HG03064 (cell line): ENCODE results near the gene CDHR2.

ENCODE experiments used
- ATAC-seq: cut with Tn5 transposase; IDR thresholded peaks from one replicate; pipeline ENCODE4 v1.9.1; 2021; ENCODE audit warnings: low read depth; ENCODE audit not compliant: unreplicated experiment

The CDHR2 gene

GRCh38 chr5:176527246-176528222 is 21.6 kb upstream of the CDHR2 start:
- no peak for ATAC-seq

GRCh38 chr5:176528301-176528700 is 20.8 kb upstream of the CDHR2 start:
- no peak for ATAC-seq

DNA sequence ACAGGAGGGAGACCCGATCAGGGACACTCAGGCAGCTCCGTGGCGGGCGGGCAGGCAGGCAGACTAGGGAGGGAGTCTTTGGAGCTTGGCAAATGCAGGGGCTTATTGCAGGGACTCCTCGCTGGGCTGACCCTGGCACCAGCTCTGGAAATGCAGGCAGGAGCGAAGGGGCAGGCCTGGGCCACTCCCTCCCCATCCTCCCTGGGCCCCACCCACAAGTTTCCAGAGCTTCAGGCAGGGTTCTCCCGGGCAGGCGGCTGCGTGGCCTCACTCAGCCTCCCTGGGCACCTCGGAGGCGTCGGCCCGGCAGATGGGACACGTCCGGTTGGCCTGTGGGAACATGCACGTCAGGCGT is 20.4 kb upstream of the CDHR2 start:
- no peak for ATAC-seq

GRCh38 chr5:176529116-176529740 is 19.9 kb upstream of the CDHR2 start:
- ATAC-seq: no peak

GRCh38 chr5:176529741-176530141 is 19.4 kb upstream of the CDHR2 start:
- peak; percentile 37 for ATAC-seq

- ATAC-seq: no peak
These were observed 18.7 kb upstream of the CDHR2 start for GRCh38 chr5:176530393-176530982.

DNA sequence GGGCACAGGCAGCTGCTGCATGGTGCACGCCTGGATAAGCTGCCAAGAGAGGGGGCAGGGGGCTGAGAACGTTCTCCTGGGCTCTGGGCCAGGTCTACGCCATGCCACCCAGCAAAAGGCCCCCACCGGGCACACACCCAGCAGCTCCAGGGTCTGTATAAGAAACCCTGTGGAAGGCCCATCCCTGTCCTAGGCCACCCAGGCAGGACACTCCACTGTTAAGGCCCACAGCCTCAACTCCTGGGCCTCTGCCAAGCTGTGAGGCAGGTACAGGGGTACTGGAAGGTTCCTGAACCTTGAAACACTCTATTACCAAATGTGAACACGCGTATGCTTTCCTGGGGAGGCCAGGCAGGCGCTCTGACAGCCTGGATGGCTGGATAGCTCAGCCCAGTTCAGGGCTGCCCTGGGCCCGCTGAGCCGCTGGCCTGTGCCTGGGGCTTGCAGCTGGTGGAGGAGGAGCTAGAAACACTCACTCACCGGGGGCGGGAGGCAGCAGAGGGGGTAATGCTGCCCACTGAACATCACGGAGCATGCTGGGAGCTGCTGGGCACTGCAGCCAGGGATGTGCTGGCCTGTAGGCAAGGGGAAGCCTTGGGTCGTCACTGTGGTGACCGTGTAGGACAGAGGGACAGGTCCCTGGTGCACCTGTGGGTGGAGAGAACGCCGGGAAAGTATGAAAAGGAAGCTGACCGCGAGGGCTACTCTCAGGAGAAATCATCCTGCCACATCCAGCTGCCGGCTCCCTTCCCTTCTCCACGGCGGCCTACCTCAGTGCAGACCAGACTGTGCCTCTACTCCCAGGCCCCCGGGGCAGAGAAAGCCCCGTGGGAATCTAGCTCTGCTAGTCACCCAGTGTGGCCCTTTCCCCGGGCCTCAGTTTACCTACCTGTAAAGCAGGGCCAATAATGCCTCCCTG is 17.9 kb upstream of the CDHR2 start:
- ATAC-seq: no peak

DNA sequence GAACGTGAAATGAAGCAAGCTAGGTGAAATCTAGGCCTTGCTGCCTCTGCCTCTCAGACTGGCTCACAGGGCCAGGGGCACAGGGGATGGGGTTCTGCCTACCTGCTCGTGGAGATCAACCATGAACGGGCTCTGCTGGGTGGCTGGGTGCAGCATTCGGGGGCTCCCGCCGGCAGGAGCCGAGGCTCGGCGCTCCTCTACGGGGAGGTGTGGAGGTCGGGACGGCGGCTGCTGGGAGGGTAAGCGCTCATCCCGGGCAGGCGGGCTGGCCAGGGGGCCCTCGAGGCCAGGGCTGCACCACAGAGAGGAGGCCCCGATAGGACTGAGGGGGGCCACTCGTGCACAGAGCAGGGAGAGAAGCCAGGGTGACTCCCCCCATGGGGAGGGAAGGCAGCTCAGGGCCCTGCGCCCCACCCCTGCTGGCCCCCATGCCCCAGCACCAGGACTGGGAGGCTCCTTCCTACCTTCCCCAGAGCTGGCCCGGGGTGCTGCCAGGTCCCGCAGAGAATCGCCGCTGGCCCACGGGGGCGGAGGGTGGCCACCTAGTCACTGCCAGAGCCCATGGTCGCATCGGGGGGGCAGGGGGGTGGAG is 17.1 kb upstream of the CDHR2 start:
- no peak for ATAC-seq

GRCh38 chr5:176532795-176533194 is 16.3 kb upstream of the CDHR2 start:
- no peak for ATAC-seq

GRCh38 chr5:176533390-176533789 is 15.8 kb upstream of the CDHR2 start:
- ATAC-seq: no peak

DNA sequence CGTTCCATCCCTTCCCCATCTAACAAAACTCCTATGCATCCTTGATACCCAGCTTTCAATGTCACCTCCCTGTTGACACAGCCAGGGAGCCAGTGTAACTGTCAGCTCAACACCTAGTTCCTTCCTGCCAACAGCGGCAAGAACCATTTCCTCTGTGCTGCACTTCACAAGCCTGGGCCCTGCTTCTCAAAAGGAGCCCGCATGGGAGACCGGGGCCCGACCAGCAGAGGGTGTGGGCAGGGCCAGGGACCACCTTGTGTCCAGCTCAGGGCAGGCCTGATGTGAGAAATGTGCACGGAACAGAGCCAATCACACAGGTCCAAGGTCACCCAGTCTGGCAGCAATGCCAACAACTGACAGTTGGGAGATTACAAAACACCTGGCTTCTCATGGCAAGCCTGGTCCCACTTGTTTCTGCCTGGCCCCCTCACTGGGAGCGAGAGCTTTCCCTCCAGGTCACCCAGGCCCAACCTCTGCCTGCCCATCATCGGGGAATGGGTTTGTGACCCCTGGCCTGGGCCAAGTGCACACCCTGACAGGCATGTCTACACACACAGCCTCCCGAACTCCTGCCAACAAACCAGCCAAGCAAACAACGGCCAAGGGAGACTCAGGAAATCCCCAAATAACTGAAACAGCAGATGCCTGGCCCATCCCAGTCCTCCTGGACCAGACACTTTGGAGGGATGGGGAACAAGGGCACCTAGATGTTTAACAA is 15.1 kb upstream of the CDHR2 start:
- no peak for ATAC-seq

- ATAC-seq: no peak
These were observed 14.5 kb upstream of the CDHR2 start for GRCh38 chr5:176534640-176535039.

DNA sequence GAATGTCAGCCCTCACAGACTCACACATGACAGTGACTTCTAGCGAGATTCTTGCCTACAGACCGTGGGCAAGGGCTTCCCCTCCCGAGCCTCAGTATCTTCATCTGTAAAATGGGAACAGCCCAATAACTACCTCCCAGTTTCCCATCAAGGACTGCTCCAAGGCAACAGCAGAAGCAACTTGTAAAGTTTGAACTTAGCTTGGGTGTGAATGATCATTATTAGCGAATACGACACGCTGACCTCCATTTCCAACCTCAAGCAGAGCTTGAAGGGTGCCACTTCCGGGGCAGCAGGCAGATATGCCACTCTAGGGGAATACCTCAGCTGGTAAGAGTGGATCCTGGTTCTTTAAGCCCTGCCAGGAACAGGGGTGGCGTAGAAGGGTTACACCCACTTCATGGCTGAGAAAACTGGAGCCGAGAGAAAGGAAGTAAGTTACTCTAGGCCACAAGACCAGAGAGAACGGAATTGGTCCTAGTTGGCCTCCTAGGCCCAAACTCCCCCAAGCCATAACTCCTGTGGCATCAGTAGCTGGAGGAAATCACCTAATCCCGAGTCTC is 14.0 kb upstream of the CDHR2 start:
- no peak for ATAC-seq

- ATAC-seq: no peak
These were observed 13.4 kb upstream of the CDHR2 start for GRCh38 chr5:176535664-176536131.

DNA sequence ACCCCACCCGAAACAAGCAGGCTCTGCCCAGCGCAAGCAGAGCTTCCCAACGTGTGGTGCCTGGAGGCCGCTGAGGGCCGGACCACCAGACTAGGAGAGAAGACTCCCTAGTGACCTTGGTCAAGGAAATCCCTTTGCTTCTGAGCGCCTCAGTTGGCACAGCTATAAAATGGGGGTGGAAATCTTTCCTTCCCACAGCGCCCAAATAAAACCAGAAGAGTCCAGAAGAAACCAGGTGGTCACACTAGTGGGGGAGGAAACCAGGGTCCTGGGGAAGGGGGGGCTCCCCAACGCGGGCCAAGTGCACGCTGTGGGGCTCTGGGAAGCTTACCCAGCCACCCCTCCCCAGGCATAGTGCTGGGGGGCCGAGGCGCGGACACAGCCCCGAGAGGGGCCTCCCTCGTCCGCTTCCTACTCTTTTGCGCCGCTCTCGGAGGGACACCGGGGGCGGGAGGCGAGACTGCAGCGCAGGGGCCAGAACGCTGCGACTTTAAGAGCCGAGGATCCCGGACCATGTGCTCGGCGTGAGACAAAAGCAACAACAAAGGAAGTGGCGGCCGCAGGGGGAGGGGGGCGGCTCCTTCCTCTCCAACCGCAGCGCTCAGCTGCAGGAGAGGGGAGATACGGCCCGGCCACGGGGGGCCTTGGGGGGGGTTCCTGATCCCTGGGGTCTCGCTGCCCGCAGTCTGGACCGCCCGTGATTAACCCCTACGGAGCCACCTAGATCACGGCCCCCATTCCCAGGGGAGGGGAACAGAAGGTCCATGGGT is 12.8 kb upstream of the CDHR2 start:
- no peak for ATAC-seq

DNA sequence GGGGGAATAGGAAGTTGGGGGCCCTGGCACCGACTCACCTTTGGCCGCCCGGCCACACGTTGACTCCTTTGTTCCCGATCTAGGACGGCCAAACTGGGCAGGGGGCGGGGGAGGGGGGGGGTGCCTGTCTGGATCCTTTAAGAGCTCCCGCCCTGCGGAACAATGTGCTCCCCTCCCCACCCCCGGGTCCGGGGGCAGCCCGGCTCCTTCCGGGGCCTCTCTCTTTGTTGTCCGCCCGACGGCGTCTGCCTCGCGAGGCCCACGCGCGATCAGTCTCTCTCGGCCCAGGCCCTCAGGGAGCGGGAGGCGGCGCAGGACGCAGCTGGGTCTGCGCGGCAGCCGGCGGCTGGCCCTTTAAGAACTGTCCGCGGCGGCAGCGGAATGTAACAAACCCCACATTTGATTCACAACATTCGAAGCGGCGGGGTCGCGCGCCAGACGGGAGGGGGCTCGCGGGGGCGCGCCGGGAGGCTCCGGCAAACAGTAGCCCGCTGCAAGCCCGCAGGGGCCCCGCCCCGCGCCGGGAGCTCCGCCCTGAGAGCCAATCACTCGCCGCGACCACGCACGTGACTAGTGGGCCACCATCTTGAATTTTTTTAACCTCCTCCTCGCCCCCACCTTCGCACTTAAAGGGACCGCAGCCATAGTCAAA is 12.1 kb upstream of the CDHR2 start, which contains the start of gene RNF44:
Gene RNF44 (minus strand): TSS at position 501 of the 652 bp plus-strand sequence. CDS start 4,930 bp downstream, outside the sequence.
- ATAC-seq: peak; percentile 47

DNA sequence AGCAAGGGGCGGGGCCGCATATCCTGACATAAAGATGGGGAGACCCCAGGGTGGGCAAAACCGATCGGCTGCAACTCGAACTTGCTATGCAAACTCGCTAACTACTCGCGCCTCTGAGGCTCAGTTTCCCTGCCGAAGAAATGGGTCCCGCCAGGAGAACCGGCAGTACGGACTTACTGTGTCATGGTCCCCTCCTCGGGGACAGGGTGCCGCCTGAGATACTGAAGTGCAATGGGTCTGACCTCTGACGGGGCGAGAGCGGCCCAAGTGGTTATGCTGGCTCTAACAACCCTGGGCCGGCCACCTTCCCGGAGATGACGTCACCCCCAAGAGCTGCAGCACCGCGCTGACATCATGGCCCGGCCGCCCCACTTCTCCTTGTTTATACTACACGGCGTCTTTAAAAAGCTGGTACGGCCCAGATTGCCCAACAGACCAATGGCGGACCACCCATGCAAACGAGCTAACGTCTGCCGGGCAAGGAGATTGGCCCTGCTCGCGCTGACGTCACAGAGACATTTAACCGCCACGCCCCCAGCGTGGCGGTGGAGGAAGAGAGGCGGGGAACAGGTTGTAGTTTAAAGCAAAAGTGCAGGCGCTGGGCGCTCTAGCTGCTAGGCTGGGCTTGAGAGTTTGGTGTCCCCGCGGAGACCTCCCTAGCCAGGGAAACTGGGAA is 11.4 kb upstream of the CDHR2 start:
- peak; percentile 52 for ATAC-seq
